Stimulated activated CD4-positive, alpha-beta T cell treated with anti-CD3 and anti-CD28 coated beads, Interleukin-15, amount 100 ng/mL, for 1 hour (primary cell): ENCODE results near the gene STX18.
"Not testable (repeated sequence)": the region's sequence is repeated elsewhere in the genome, so short reads cannot be mapped to it uniquely, and the experiment has no call there.

Experiments used
- DNase-seq, 2 donors: peaks; one replicate each; pipeline ENCODE4 v3.0.0-alpha.2; 2020; ENCODE audit warnings: low read depth in 1 of 2, low spot score in 1 of 2

STX18 gene

GRCh38 chr4:4480685-4481398, 61.0 kb downstream of the STX18 start:
- DNase-seq, result no peak

GRCh38 chr4:4480205-4480604, 61.6 kb downstream of the STX18 start:
- no peak for DNase-seq

- DNase-seq, result no peak
These were observed 62.5 kb downstream of the STX18 start for GRCh38 chr4:4479366-4479765.

GRCh38 chr4:4477796-4478195, 64.1 kb downstream of the STX18 start:
- DNase-seq, result no peak

- no peak for DNase-seq
These were observed 64.5 kb downstream of the STX18 start for GRCh38 chr4:4477391-4477790.

- DNase-seq, result no peak
These were observed 67.4 kb downstream of the STX18 start for GRCh38 chr4:4474476-4474875.

GRCh38 chr4:4472344-4472958, 69.4 kb downstream of the STX18 start:
- DNase-seq, result no peak

- DNase-seq, result no peak
These were observed 70.7 kb downstream of the STX18 start for GRCh38 chr4:4471195-4471594.

- DNase-seq, result no peak
These were observed 71.6 kb downstream of the STX18 start for GRCh38 chr4:4470208-4470607.

GRCh38 chr4:4465238-4465637, 76.6 kb downstream of the STX18 start:
- DNase-seq, result not testable (repeated sequence)

GRCh38 chr4:4462970-4463369, 78.9 kb downstream of the STX18 start:
- no peak for DNase-seq

- peak; percentile 8 to 38 for DNase-seq
These were observed 80.0 kb downstream of the STX18 start for GRCh38 chr4:4461850-4462249.

- DNase-seq, result no peak
These were observed 80.7 kb downstream of the STX18 start for GRCh38 chr4:4461178-4461577.

GRCh38 chr4:4460759-4461158, 81.1 kb downstream of the STX18 start:
- DNase-seq, result no peak

- DNase-seq, result no peak
These were observed 82.7 kb downstream of the STX18 start for GRCh38 chr4:4459181-4459580.

- no peak for DNase-seq
These were observed 83.9 kb downstream of the STX18 start for GRCh38 chr4:4457803-4458553.

- no peak for DNase-seq
These were observed 84.9 kb downstream of the STX18 start for GRCh38 chr4:4456816-4457578.

- no peak for DNase-seq
These were observed 85.5 kb downstream of the STX18 start for GRCh38 chr4:4456351-4456750.

- DNase-seq, result no peak
These were observed 86.5 kb downstream of the STX18 start for GRCh38 chr4:4455210-4455865.

GRCh38 chr4:4446434-4446833, 95.4 kb downstream of the STX18 start:
- DNase-seq, result no peak

GRCh38 chr4:4443821-4444220, 98.0 kb downstream of the STX18 start:
- no peak for DNase-seq
